ENCODE results near the gene FOXL1.

DNA sequence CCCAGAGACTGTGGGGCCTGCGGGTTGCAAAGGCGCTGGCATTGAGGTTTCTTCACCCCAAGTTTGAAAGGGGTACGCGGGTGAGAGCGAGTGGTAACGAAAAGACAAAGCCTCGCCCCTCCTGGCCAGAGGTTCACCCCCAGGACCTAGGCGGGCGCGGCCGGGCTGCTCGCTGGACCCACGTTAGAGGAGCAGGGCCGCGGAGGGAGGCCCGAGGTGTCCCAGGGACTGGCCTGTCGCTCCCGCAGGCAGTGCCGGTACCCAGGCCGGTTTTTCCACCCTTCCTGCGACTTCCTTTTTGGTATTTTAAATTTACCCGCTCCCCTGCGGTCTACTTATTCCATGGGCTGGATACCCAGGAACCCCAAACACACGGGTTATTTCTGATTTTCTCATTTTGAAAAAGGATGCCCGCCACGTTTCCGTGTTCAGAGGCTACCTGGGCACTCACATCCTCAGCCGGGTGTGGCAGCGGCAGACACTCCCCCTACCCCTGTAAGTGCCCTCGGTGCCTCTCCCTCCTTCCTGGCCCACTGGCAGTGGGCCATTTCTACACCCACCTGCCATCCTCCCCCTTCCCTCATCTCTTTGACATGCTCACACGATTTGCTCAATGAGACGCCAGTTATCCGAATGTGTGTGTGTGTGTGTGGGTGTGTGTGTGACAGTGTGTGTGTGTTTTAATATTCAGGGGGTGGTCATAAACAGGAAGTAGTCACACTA lies 1.6 kb upstream of the FOXL1 start:
- TF ChIP-seq, protein P1, sequence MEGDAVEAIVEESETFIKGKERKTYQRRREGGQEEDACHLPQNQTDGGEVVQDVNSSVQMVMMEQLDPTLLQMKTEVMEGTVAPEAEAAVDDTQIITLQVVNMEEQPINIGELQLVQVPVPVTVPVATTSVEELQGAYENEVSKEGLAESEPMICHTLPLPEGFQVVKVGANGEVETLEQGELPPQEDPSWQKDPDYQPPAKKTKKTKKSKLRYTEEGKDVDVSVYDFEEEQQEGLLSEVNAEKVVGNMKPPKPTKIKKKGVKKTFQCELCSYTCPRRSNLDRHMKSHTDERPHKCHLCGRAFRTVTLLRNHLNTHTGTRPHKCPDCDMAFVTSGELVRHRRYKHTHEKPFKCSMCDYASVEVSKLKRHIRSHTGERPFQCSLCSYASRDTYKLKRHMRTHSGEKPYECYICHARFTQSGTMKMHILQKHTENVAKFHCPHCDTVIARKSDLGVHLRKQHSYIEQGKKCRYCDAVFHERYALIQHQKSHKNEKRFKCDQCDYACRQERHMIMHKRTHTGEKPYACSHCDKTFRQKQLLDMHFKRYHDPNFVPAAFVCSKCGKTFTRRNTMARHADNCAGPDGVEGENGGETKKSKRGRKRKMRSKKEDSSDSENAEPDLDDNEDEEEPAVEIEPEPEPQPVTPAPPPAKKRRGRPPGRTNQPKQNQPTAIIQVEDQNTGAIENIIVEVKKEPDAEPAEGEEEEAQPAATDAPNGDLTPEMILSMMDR (IDR thresholded peaks at IDR 0.05) = no peak
- no peak for TF ChIP-seq POLR2A (IDR thresholded peaks at IDR 0.05)
